NCI-H2196 treated with DMSO at 0.1 percent for 48 hours (cell line): Measurements from ENCODE around the gene IPMK.

Experiments
- DNase-seq: peaks from one replicate; lab custom pipeline; 2025; ENCODE audit not compliant: unreplicated experiment; lab: John Stamatoyannopoulos, UW

Gene IPMK

DNA sequence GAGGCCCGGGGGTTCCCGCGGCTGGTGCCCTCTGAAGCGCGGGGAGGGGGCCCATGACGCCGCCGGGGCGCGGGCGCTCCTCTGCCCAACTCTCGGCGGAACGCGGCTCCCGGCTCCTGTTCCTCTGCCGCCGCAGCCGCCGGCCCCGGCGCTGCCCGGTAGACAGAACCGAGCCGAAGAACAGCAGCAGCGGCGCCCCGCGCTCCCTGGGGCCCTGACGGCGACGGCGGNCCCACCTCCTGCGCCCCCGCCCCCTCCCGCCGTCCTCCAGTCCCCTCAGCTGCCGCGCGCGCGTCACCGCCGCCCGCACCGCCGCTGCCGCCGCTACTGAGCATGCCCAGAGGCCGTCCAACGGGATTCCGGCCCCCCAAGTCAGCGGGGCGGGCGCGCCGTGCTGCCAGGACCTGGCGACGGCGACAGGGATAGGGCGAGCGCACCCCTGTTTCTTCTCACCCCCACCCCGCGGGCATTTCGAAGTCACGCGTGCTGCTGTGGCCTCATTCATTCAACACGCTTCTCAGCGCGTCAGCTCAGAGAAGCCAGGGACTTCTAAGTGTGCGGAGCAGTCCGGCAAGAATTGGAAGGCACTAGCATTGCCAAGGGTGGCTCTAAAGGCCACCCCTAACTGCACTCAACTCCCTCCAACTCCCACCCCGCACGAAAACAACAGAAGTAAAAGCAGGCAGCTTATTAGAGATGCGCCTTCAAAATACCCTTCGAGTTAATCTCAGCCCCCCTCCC, at the start of gene IPMK:
Gene IPMK (minus strand): TSS at position 182 of the 741 bp plus-strand sequence. CDS start 283 bp downstream, outside the sequence.
- peak; percentile 44 for DNase-seq

DNA sequence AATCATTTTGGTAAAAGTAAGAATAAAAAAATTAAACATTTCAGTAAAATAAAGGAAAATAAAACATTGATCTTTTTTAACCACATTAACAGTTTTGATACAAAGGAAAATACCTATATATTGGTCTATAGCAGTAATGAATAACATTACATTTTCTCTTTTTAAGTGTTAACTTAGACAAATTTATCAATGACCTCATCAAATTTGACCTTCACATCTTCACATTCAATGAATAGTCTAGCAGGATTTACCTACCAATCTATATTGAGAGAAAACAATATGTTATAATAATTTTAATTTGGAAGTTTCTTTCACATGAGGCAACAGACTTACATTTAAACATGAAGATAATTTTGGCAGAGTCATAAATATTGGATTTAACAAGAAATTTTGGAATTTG, 49.2 kb upstream of the IPMK start:
- no peak for DNase-seq

DNA sequence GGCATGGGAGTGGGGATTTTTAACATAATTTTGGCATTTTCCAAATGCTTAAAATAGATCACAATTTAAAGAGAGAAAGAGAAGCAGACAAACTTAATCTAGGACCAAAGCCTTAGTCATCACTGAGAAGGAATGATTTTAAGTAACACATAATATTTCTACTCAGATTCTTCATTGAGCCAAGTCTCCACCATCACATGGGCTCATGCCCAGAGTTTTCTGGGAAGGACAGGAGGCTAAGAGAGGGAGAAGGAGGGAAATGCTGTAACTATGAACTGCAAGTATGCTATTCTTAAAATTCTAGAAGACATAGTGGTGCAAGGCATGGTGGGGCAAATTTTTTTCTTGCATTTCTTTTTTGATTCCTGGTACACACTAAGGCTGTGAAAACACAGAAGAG, 43.3 kb upstream of the IPMK start:
- no peak for DNase-seq

DNA sequence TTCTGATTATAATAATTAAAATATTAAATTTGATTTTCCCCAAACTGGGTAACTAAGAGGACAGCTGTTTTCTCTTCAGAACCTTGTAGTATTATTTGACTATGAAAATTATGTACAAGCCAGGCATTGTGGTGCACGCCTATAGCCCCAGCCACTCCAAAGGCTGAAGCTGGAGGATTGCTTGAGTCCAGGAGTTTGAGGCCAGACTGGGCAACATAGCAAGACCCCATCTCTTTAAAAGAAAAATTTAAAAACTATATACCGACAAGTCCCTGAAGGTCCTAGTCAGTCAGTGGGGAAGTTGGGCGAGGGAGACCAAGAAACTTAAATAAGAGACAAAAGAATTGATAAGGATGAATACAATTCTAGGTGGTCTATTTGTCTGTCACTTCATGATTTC, 40.0 kb upstream of the IPMK start:
- DNase-seq: no peak

DNA sequence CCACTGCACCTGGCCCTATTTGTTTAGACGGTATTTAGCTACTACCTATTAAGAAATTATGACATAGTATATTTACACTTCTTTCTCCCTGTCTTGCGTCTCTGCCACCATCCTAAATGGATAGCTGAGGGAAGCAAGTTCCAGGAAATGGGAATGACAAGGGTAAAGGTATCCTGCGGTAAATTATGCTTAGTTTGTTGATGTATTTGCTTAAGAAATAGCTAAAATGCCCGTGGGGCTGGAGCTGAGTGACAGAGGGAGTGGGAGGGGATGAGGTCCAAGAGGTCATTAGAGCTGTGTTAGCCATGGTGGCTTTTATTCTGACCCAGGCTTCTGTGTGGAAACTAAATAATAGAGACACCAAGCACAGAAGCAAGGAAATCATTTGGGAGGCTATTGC, 38.1 kb upstream of the IPMK start:
- DNase-seq: no peak

DNA sequence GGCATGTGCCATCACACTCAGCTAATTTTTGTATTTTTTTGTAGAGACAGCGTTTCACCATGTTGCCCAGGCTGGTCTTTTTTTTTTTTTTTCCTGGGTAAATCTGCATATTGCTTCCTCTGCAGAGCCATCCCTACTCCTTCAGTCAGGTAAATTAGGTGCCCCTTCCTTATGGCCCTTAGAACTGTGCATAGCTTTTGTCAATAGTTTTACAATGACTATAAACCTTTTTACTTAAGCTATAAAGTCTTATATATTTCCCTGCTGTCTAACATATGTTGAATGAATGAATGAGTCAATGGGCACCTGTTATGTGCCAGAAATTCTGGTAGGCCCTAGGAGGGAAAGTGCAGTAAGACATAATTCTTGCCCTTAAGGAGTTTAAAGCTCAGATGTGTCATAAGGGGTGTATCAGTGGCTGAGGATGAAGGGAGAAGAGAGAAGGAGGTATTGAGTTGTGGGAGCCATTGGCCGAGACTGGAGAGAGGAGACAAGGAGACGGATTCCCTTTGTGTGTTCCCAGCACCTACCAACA, 36.5 kb upstream of the IPMK start:
- DNase-seq: no peak

DNA sequence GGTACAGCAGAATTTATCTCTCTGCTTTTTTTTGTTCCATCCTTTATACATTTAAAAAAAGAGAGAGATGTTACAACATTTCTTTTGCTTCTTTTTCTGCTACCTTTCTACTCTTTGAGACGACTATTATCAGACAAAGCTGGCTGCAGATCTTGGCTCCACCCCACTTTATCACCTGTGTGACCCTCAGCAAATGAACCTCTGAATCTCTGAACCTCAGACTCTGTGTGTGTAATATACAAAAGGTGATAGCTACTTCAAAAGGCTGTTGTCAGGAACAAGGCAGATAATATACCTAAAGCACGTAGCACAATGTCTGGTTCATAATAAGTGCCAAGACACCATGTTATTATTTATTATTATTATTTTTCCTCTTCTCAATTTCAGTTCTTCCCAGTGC, 34.6 kb upstream of the IPMK start:
- no peak for DNase-seq

DNA sequence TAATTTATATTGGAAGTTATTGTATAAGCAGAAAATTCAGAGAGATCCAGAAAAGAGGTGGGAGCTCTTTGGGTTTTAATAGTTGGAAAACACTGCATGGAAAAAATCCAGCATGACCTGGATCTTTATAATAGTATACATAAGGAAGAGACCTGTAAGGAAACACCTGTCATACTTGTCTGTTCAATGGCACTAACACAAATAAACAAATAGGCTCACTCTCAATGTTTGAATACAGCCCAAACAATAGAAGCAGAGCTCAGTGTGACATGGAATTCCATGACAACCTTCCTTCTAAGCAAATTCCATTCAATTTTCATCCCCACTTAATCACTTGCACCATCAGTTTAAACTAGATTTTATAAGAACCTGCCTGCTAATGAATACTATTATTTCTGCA, 33.0 kb upstream of the IPMK start:
- no peak for DNase-seq

DNA sequence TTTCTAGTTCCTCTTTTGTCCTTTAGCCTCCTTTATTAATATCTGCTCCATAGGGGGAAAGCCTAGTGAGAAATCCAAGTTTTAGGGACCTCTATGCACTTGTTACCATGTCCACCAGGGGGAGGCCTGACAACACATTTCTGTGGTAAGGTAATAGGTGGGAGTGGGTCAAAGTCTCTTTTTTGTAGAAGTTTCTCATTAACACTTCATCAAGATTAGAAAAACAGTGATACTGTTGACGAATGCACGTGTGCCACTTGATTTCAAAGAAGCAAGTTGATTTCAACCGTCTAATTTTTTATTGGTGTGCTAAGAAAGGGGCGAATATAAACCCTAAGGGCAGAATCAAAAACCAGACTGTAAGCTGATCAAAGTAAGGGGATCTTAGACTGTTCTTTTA, 31.9 kb upstream of the IPMK start:
- DNase-seq: no peak

DNA sequence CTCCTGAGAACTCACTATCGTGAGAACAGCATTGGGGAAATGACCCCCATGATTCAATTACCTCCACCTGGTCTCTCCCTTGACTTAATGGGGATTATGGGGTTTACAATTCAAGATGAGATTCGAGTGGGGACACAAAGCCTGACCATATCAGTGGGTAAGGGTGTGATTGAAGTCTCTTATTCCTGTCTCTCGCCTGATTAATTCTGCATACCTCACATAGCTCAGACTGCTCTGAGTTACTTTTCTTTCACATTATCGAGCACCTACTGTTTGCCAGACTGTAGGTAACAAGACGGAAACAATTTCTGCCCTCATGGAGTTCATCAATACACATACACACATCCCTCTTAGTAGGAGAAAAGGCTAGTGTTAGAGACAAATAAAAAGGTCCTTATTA, 26.3 kb upstream of the IPMK start:
- no peak for DNase-seq

DNA sequence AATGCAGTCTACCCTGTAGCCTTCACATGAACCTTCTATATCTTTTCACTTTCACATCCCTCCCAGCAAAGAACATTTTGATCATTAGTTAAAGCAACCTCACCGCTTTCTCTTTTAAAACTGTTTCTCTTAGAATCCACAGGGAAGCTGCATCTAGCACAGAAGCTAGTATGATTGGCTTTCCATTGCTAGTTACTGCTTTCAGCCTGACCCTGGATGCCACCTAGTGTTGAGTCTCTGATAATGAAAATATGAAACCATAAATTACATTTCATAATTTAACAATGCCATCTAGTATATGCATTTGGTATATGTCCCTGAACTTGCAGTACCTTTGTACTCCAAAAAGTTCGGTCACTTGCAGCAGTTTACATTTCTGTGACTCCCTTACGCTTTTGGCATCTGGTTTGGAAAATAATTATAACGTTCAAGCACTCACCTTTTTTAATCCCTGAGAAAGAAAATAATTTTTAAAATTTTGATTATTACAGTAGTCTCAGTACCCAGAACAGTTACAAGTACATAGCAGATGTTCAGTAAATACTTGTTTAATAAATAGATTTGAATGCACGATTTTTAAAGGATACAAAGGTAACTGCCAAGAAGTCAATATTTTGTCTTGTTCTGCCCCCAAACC, 24.0 kb upstream of the IPMK start:
- no peak for DNase-seq

DNA sequence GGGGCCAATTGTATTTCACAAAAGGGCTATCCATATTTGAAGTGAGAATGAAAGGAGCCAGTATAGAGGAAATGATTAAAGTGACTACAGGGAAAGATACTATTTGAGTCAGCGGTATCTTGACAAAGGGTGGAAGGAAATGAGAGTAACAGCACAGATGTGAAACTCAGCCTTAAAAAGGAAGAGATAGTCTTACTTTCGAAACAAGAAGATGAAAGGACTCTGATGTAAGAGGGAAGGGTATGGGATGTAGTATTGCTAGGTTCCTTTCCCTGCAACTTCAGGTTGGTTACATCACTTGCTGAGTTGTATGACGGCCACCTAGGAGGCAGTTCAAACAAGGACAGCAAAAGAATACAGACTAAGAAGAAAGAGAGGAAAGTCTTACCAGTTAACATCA, 14.9 kb upstream of the IPMK start:
- DNase-seq: no peak

DNA sequence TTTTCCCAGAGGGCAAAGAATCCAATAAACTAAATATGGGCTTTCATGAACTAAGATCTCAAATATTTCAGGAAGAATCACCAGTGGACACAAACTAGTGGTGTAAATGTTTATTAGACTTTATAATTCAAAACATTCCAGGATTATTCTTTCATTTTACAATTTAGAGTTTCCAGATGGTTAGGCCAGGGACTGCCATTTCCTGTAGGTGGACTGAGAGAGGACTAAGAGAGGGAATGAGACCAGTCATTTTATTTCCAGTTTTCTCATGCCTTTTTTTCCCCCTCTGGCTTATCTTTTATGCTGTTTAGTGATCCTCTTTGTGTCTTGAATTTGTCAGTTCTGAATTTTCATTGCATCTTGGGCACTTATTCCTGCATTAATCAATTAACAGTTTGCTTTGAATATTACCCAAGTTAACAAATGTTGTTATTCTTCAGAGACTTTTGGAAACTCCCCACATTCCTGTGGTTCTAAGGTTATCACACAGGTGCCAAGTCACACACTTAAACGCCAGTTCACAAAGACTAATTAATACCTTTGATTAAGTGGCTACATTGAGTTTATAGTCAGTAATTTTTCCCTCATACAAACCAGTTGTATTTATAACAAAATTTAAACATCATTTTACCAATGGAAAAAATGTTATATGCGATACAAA, 13.5 kb upstream of the IPMK start:
- DNase-seq: no peak

DNA sequence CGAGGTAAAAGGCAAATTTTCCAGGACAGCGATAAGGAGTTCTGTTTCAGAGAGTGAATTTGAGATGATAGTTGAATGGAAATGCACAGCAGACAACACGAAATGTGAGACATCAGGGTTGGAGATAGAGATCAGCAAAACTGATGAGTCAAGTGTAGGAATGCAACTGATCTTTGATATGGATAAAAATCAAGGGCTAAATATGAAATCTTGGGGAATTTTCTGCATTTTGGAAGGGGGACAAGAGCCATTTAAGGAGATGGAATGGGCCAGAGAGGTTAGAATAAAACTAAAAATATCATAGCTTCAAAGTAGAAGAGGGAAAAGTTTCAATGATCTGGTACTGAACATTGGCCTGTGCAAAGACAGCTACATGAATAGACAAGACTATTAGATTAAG, 12.8 kb upstream of the IPMK start:
- DNase-seq: no peak

DNA sequence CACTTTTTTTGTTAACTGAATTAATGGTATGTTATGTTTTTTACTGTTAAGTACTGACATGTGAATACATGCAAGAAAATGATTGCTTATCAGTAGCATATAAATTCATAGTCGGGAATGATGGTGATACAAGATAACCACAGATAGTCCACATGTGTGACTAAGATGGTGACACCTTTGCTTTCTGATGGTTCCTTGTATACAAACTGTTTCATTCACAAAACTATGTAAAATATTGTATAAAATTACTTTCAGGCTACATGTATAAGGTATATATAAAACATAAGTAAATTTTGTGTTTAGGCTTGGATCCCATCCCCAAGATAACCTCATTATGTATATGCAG, 11.2 kb upstream of the IPMK start:
- DNase-seq: no peak

DNA sequence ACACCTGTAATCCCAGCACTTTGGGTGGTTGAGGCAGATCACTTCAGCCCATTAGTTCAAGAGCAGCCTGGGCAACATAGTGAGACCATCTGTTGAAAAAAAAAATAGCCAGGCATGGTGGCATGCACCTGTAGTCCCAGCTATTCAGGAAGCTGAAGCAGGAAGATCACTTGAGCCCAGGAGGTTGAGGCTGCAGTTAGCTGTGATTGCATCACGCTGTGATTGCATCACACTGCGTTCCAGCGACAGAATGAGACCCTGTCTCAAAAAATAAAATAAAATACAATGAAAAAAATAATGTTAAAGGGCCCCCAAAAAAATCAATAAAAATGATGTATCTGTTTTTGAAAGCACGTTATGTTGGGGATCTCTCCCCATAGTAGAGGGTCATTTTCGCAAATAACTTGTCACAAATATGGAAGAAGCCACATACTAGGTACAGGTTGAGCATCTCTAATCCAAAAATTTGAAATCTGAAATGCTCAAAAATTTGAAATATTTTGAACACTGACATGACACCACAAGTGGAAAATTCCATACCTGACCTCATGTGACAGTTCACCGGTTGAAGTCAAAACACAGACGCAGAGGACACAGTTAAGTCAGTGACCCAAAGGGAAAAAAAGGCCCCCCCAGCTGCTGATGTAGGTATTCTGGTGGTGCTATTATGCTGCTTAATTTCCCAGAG, 10.7 kb upstream of the IPMK start:
- no peak for DNase-seq

DNA sequence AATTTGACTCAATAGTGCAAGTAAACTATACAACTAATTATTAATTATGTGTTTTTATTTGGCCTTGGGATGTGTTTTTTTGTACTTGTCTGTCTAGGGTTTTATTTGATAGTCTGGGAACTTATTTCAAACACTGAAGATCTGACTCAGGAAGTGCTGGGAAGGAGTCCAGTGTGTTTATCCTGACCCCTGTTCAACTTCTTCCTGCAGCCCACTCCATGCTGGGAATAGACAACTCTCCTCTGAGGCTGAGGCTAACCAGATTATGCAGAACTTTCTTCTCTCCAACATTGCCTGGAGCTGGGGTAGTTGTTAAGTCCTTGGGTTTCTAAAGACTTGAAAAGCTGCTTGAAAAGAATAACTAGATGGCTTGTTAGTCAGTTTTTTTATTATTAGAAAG, 8.2 kb upstream of the IPMK start:
- no peak for DNase-seq

DNA sequence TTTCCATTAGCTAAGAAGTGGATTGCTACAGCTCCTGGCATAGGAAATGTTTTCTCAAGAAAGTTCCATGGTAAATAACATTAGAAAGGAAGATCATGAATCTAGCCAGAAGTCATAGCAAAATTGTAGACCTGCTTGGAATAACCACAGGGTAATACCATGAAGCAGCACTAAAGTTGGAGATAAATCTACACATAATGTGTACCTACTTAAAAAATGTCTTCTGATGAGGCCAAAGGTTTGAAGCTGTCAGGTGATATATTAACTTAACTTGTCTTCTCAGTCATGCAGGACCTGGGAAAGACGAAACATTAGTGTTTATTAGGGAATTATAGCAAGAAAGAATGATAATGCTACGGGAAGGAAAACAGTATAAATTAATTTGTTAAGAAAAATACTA, 7.6 kb upstream of the IPMK start:
- DNase-seq: no peak

DNA sequence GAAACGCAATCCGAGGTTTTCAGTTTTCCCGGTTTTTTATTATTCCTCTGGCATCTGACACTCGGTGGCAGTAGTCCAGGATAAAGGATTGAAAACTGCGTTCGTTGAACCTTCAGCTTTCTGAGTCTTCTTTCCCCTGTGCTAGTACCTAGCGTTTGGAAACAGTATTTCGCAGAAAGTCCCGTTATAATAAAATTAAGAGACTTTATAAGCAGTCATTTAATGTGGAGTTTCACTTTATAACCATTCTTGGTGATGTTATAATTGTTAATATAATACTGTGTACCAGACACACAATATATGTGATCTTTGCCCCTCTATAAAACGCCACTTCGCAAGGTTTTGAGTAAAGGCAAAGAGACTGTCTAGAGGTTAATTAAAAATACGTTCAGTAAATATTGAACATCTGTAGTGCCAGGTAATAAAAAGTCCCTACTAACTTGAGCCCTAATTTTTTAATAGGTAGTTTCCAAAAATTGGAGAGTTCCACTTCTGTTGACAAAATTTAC, 2.1 kb upstream of the IPMK start:
- DNase-seq: no peak

DNA sequence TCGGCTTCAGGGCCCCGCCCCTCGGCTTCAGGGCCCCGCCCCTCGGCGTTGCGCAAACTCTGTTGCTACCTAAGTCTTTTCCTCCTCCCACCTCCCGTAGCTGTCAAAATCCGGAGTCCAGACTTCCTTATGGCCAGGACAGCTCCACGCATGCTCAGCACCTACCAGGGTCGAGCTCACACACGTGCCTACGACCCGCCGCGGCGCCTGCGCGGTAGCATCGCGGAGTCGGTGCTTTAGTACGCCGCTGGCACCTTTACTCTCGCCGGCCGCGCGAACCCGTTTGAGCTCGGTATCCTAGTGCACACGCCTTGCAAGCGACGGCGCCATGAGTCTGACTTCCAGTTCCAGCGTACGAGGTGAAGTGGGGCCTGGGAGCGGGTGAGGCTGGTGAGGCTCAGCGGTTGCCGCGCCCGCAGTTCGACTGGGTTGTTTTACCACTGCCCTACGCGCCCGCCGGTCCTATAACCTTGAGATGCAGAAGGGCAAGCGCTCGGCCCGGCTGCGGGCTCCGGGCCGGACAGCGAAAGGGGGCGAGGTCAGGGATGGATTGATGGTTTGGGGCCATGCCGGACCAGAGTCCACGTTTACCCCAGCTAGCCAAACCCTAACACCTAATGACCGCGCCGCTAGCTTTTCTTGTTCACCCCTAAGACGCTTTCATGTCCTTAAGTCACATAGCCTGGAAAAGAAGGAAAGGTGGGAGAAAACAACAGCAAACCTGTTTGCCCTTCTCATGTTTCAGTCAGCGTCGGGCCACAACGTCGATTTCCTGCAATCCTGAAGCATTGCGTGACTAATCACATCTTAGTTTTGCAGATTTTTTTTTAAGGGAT, 1.5 kb upstream of the IPMK start, which contains the start of gene CISD1:
Gene CISD1 (plus strand): TSS at position 217 of the 836 bp plus-strand sequence. CDS start 112 bp downstream, at position 329.
- peak; percentile 88 for DNase-seq
